ENCODE data around the gene PCDHGA1.
A peak's percentile ranks its signal among the peaks of the same experiment; 100 is the strongest.

PCDHGA1 gene

GRCh38 chr5:141514330-141515133 lies 184.2 kb downstream of the PCDHGA1 start:
- no peak for DNase-seq (ENCODE audit: low spot score)

- no peak for DNase-seq (ENCODE audit: low spot score)
Observed at GRCh38 chr5:141515141-141515540, 184.8 kb downstream of the PCDHGA1 start.

GRCh38 chr5:141515946-141516671 lies 185.8 kb downstream of the PCDHGA1 start:
- DNase-seq (ENCODE audit: low spot score) = no peak

GRCh38 chr5:141516672-141517025 lies 186.3 kb downstream of the PCDHGA1 start:
- DNase-seq (ENCODE audit: low spot score) = no peak

GRCh38 chr5:141517312-141517711 lies 187.0 kb downstream of the PCDHGA1 start:
- no peak for DNase-seq (ENCODE audit: low spot score)

GRCh38 chr5:141517880-141518617 lies 187.7 kb downstream of the PCDHGA1 start:
- DNase-seq (ENCODE audit: low spot score) = no peak

GRCh38 chr5:141518618-141519015 lies 188.3 kb downstream of the PCDHGA1 start:
- no peak for DNase-seq (ENCODE audit: low spot score)

- DNase-seq (ENCODE audit: low spot score) = no peak
Observed at GRCh38 chr5:141519605-141520565, 189.6 kb downstream of the PCDHGA1 start.

GRCh38 chr5:141521244-141521781 lies 191.0 kb downstream of the PCDHGA1 start:
- DNase-seq (ENCODE audit: low spot score) = no peak

GRCh38 chr5:141522301-141522700 lies 192.0 kb downstream of the PCDHGA1 start:
- no peak for DNase-seq (ENCODE audit: low spot score)

- DNase-seq (ENCODE audit: low spot score) = no peak
Observed at GRCh38 chr5:141523991-141524390, 193.7 kb downstream of the PCDHGA1 start.

- DNase-seq (ENCODE audit: low spot score) = peak; percentile 92
Observed at GRCh38 chr5:141524604-141525597, 194.6 kb downstream of the PCDHGA1 start.

- DNase-seq (ENCODE audit: low spot score) = no peak
Observed at GRCh38 chr5:141525653-141526052, 195.3 kb downstream of the PCDHGA1 start.

- no peak for DNase-seq (ENCODE audit: low spot score)
Observed at GRCh38 chr5:141527426-141527825, 197.1 kb downstream of the PCDHGA1 start.

- no peak for DNase-seq (ENCODE audit: low spot score)
Observed at GRCh38 chr5:141528291-141528984, 198.1 kb downstream of the PCDHGA1 start.

- no peak for DNase-seq (ENCODE audit: low spot score)
Observed at GRCh38 chr5:141529002-141529401, 198.7 kb downstream of the PCDHGA1 start.

- no peak for DNase-seq (ENCODE audit: low spot score)
Observed at GRCh38 chr5:141529873-141530272, 199.6 kb downstream of the PCDHGA1 start.

GRCh38 chr5:141532726-141533125 lies 202.4 kb downstream of the PCDHGA1 start:
- DNase-seq (ENCODE audit: low spot score) = no peak

GRCh38 chr5:141533897-141534296 lies 203.6 kb downstream of the PCDHGA1 start:
- no peak for DNase-seq (ENCODE audit: low spot score)

All from left forelimb (tissue), 1 donor.